GM13976 (cell line): ENCODE results near the gene SEC14L1.
A peak's percentile ranks its signal among the peaks of the same experiment; 100 is the strongest.

Experiments used
- DNase-seq: peaks from one replicate; pipeline ENCODE4 v3.0.0; 2012; ENCODE audit warnings: low spot score
- CTCF ChIP-seq: IDR thresholded peaks from 2 replicates; pipeline ENCODE4 v1.5.1; 2012; ENCODE audit warnings: borderline replicate concordance, mild to moderate bottlenecking; ENCODE audit not compliant: insufficient read depth; ENCODE audit errors: extremely low read depth, missing control alignments, control extremely low read depth
- in situ Hi-C: fragments of 300-500 bp; cut with MboI; formaldehyde crosslinking; loops from one replicate; pipeline ENCODE4 v1.12.0; 2022; ENCODE audit warnings: low sequenced_read_pairs, mixed read lengths, inconsistent platforms; ENCODE audit not compliant: unreplicated experiment

The SEC14L1 gene

GRCh38 chr17:77245162-77245926 lies 104.6 kb downstream of the SEC14L1 start:
- in situ Hi-C loops = loop anchor here (5.0 kb wide), 1 partner anchor 148 kb away; no protein-coding TSS in a partner anchor
- no peak for TF ChIP-seq CTCF
- peak; percentile 84 for DNase-seq

GRCh38 chr17:77246110-77247047 lies 105.6 kb downstream of the SEC14L1 start:
- in situ Hi-C loops = loop anchor here (5.0 kb wide), 1 partner anchor 149 kb away; no protein-coding TSS in a partner anchor
- TF ChIP-seq CTCF = no peak
- DNase-seq = no peak

GRCh38 chr17:77247048-77247541 lies 106.3 kb downstream of the SEC14L1 start:
- in situ Hi-C loops = loop anchor here (5.0 kb wide), 1 partner anchor 150 kb away; no protein-coding TSS in a partner anchor
- TF ChIP-seq CTCF = peak; percentile 92
- DNase-seq = peak; percentile 94

GRCh38 chr17:77247609-77248008 lies 106.8 kb downstream of the SEC14L1 start:
- in situ Hi-C loops = loop anchor here (5.0 kb wide), 1 partner anchor 150 kb away; no protein-coding TSS in a partner anchor
- TF ChIP-seq CTCF = no peak
- DNase-seq = no peak

GRCh38 chr17:77248216-77249114 lies 107.7 kb downstream of the SEC14L1 start:
- in situ Hi-C loops = loop anchor here (5.0 kb wide), 1 partner anchor 151 kb away; no protein-coding TSS in a partner anchor
- DNase-seq = no peak
- TF ChIP-seq CTCF = no peak
